ENCODE measurements around the gene PLEKHJ1. TPM values are rescaled to one million over a fixed set of nuclear protein-coding genes. Genes with fewer than 3 reads are reported as not detected.
"Not testable (repeated sequence)": the region's sequence is repeated elsewhere in the genome, so short reads cannot be mapped to it uniquely, and the experiment has no call there.

The PLEKHJ1 gene
- total and polyA plus RNA-seq, 5 donors, result 39.9 to 65.2 (median 46.3) TPM

DNA sequence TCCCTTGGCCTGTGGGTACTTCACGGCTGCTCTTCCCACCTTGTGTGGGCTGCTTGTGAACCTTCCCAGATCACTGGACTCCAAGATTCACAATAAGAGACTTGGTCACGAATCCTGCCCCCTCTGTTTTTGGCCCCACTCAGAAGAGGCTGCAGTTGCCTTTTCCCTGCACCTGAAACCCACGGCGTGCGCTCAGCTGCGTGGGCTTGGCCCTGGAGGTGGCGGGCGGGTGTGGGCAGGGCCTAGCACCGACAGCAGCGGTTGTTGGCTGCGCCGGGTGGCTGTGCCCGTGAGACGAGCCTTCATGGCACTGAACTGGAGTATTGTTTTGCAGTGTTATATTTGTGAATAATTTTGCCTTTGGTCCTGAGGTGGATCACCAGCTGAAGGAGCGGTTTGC, 33.8 kb downstream of the PLEKHJ1 start:
- intact Hi-C loops (cut with DNase I), result no loop called here

DNA sequence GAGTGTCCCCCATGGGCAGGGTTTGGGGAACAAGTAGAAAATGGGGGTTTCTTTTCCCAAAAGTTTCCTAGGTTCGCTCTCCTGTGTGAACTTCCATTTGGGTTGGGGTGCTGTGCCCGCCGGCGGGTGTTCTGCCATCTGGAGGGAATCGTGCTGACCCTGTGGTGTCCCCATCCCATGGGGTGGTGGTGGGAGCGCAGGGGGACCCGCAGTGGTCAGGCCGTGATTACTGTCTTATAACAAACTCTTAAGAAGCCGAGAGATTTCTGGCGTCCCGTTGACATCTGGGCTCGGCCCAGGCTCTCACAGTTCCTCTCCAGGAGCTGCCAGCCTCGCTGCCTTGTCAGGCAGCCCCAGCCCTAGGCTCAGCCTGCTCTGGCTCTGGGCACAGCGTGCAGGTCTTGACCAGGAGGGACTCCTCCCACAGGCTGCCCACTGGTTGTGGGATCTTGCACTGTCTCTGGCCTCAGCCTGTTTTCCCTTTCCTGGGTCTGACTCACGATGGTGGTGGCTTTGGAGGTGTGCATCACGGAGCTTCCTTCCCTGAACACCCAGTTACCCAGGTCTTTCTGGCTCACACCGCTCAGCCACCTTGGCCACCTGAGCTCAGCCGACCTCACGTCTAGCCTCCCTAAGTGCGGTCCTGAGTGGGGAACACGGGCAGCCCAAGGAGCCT, 34.5 kb downstream of the PLEKHJ1 start:
- ATAC-seq (no peak), DNase-seq (no peak)
- no peaks in the 10 kb centered on the region for H3K9me3 ChIP-seq (ENCODE audit: control insufficient read depth, low read length)
- H3K27ac ChIP-seq (ENCODE audit: low read length), result no peak overlapping the region
- no peak overlapping the region for H3K4me3 ChIP-seq (ENCODE audit: low read length)
- peaks cover 2% of the 10 kb centered on the region for H3K4me1 ChIP-seq (ENCODE audit: control insufficient read depth, insufficient read depth, low read length)
- no peaks in the 10 kb centered on the region for H3K27me3 ChIP-seq (ENCODE audit: control insufficient read depth, insufficient read depth)
- intact Hi-C loops (cut with DNase I), result no loop called here
- WGBS, result 93% methylated on average over 21 of the region's 21 CpGs

More for the DNA sequence above, 33.8 kb downstream of the PLEKHJ1 start:
- H3K4me1 ChIP-seq (ENCODE audit: control insufficient read depth, insufficient read depth, low read length), result peaks cover 2% of the 10 kb centered on the region
- H3K27me3 ChIP-seq (ENCODE audit: control insufficient read depth, insufficient read depth), result no peaks in the 10 kb centered on the region
- WGBS, result 94% methylated on average over 15 of the region's 15 CpGs
- ATAC-seq, result no peak
- H3K4me3 ChIP-seq (ENCODE audit: low read length), result no peak overlapping the region
- DNase-seq, result no peak
- no peaks in the 10 kb centered on the region for H3K9me3 ChIP-seq (ENCODE audit: control insufficient read depth, low read length)
- H3K27ac ChIP-seq (ENCODE audit: low read length), result no peak overlapping the region

DNA sequence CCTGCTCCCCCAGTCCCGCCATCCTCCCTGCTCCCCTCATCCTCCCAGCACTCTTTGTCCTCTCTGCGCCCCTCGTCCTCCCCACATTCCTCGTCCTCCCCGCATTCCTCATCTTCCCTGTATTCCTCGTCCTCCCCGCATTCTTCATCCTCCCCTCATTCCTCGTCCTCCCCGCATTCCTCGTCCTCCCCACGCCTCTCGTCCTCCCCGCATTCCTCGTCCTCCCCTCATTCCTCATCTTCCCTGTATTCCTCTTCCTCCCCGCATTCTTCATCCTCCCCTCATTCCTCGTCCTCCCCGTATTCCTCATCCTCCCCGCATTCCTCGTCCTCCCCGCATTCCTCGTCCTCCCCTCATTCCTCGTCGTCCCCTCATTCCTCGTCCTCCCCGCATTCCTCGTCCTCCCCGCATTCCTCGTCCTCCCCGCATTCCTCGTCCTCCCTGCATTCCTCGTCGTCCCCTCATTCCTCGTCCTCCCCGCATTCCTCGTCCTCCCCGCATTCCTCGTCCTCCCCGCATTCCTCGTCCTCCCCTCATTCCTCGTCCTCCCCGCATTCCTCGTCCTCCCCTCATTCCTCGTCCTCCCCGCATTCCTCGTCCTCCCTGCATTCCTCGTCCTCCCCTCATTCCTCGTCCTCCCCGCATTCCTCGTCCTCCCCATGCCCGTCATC, 35.4 kb downstream of the PLEKHJ1 start:
- H3K27ac ChIP-seq (ENCODE audit: low read length); ATAC-seq; intact Hi-C loops (cut with DNase I); H3K4me3 ChIP-seq (ENCODE audit: low read length); H3K27me3 ChIP-seq (ENCODE audit: control insufficient read depth, insufficient read depth); H3K4me1 ChIP-seq (ENCODE audit: control insufficient read depth, insufficient read depth, low read length); H3K9me3 ChIP-seq (ENCODE audit: control insufficient read depth, low read length); DNase-seq: not testable (repeated sequence)
- 96% methylated on average over 50 of the region's 50 CpGs for WGBS

DNA sequence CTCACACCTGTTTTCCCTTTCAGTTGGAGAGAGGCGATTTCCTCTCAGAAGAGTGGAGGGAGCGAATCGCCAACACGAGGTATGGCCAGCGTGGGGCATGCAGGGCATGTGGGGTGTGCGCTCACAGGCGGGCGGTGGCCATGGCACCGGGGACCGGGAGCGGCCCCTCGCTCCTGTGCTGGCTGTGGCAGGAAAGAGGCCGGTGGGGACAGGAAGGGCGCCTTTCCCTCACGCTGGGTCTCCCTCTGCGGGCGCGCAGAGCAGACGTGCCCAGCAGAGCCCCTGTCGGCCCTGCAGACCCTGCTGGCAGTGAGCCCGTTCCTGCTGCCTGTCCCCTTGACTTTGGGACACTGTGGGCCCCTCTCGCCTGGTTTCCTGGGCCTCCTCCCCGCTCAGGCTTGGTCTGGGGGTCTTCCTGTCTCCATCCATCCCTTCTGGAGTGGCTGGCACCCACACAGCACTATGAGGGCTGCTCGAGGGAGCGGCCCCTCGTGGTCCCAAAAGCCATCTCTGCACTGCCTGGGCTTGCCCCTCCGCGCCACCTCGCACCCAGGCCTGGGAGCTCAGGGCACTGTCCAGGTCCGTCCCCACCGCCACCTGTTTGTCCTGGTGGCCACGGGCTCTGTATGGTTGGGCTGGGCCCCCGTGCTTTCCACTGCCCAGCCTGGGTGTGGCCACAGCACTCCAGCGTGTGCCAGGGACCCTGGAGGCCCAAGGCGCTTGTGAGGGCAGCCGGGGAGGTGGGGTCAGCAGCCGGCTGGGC, 36.1 kb downstream of the PLEKHJ1 start:
- H3K4me1 ChIP-seq (ENCODE audit: control insufficient read depth, insufficient read depth, low read length), result peaks cover 2% of the 10 kb centered on the region
- H3K4me3 ChIP-seq (ENCODE audit: low read length), result no peak overlapping the region
- no peaks in the 10 kb centered on the region for H3K9me3 ChIP-seq (ENCODE audit: control insufficient read depth, low read length)
- ATAC-seq, result peak in 1 of 2 donors; percentile 3
- no peaks in the 10 kb centered on the region for H3K27me3 ChIP-seq (ENCODE audit: control insufficient read depth, insufficient read depth)
- intact Hi-C loops (cut with DNase I), result no loop called here
- no peak for DNase-seq
- 89% methylated on average over 37 of the region's 37 CpGs for WGBS
- H3K27ac ChIP-seq (ENCODE audit: low read length), result no peak overlapping the region

DNA sequence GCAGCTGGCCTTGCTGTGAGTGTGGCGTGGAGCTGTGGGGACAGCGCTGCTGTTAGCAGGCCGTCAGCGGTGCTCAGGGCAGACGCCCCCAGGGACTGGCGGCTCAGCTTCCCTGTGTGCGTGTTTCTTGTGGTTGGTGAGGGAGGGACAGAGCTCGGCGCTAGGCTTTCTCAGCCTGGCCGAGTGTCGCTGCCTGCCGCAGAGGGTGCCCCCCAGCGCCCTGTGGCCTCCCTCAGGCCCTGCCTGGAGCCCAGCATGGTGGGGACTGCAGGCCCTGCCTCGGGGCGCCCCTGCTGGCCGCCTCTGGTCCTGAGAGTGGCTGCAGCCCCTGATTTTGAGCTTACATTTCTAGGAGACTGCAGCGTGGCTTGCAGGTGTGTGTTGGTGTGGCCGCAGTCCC, 36.9 kb downstream of the PLEKHJ1 start:
- Histone ChIP-seq H3K9me3 (ENCODE audit: control insufficient read depth, low read length) (no peaks in the 10 kb centered on the region), H3K4me3 (ENCODE audit: low read length) (no peak overlapping the region), H3K4me1 (ENCODE audit: control insufficient read depth, insufficient read depth, low read length) (peaks cover 2% of the 10 kb centered on the region), H3K27ac (ENCODE audit: low read length) (no peak overlapping the region), H3K27me3 (ENCODE audit: control insufficient read depth, insufficient read depth) (no peaks in the 10 kb centered on the region)
- DNase-seq (no peak), ATAC-seq (peak in 1 of 2 donors; percentile 3)
- WGBS, result 73% methylated on average over 18 of the region's 18 CpGs
- intact Hi-C loops (cut with DNase I), result no loop called here

DNA sequence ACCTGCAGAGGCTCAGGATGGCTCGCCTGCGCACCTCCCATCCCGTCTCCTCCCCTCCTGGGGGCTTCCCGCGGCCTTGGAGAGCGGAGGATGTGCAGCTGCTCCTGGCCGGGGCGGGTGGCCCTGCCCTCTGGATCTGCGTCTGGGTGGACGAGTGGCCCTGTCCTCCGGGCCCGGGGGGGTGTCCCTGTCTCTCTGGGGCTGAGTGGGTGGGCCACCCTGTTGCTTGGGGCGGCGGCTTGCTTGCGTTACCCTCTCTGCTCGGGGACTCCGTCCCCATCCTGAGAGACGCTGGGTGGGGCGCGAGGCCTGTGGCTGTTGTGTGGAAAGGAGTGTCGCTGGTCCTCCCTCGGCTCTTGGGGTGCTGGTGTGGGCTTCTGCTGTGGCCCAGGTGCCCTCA, 37.8 kb downstream of the PLEKHJ1 start:
- WGBS, result 83% methylated on average over 22 of the region's 22 CpGs
- H3K9me3 ChIP-seq (ENCODE audit: control insufficient read depth, low read length), result no peaks in the 10 kb centered on the region
- H3K4me3 ChIP-seq (ENCODE audit: low read length), result no peak overlapping the region
- intact Hi-C loops (cut with DNase I), result no loop called here
- ATAC-seq (no peak), DNase-seq (no peak)
- H3K27ac ChIP-seq (ENCODE audit: low read length), result no peak overlapping the region
- H3K4me1 ChIP-seq (ENCODE audit: control insufficient read depth, insufficient read depth, low read length), result no peaks in the 10 kb centered on the region
- H3K27me3 ChIP-seq (ENCODE audit: control insufficient read depth, insufficient read depth), result no peaks in the 10 kb centered on the region

DNA sequence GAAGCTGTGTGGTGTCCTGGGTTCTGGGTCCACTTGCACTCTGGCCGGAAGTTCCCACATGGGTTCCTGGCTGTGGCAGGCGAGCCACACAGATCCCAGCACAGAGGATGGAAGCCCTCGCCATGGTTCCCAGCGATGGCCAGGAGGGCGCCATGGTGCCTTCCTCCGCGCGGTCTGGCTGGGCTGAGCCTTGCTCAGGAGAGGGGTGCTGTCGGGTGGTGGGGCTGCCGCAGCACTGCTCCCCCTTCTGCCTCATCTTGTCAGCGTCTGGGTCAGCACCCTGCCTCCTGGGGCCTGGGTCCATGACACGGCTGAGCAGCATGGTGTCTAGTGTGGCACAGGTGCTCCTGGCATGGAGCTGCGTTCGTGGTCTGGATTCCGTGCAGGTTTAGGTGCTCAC, 38.9 kb downstream of the PLEKHJ1 start:
- Histone ChIP-seq H3K4me3 (ENCODE audit: low read length) (no peak overlapping the region), H3K9me3 (ENCODE audit: control insufficient read depth, low read length) (no peaks in the 10 kb centered on the region), H3K4me1 (ENCODE audit: control insufficient read depth, insufficient read depth, low read length) (no peaks in the 10 kb centered on the region), H3K27me3 (ENCODE audit: control insufficient read depth, insufficient read depth) (no peaks in the 10 kb centered on the region), H3K27ac (ENCODE audit: low read length) (no peak overlapping the region)
- 94% methylated on average over 15 of the region's 15 CpGs for WGBS
- ATAC-seq, result no peak
- no peak for DNase-seq
- intact Hi-C loops (cut with DNase I), result no loop called here

DNA sequence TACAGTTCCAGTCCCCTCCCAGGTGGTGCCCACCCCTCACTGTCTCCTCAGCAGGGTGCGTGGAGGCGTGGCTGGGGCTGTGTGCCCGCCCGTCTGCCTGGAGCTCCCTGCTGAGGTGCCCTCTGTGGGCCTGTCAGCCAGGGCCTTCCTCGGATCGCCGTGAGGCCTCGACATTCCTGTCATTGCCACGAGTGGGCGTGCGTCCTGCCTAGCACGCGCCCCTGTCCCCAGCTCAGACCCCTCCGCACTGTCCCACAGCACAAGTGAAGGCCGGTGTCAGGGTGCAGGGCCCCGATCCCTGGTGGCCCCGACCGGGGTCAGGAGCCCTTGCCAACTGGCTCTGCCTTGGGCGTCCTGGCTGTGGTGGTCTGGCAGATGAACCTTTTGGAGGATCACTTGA, 40.2 kb downstream of the PLEKHJ1 start:
- no peaks in the 10 kb centered on the region for H3K27me3 ChIP-seq (ENCODE audit: control insufficient read depth, insufficient read depth)
- ATAC-seq, result no peak
- no peak overlapping the region for H3K4me3 ChIP-seq (ENCODE audit: low read length)
- H3K4me1 ChIP-seq (ENCODE audit: control insufficient read depth, insufficient read depth, low read length), result no peaks in the 10 kb centered on the region
- intact Hi-C loops (cut with DNase I), result no loop called here
- no peak overlapping the region for H3K27ac ChIP-seq (ENCODE audit: low read length)
- H3K9me3 ChIP-seq (ENCODE audit: control insufficient read depth, low read length), result no peaks in the 10 kb centered on the region
- DNase-seq, result no peak
- 94% methylated on average over 19 of the region's 19 CpGs for WGBS

DNA sequence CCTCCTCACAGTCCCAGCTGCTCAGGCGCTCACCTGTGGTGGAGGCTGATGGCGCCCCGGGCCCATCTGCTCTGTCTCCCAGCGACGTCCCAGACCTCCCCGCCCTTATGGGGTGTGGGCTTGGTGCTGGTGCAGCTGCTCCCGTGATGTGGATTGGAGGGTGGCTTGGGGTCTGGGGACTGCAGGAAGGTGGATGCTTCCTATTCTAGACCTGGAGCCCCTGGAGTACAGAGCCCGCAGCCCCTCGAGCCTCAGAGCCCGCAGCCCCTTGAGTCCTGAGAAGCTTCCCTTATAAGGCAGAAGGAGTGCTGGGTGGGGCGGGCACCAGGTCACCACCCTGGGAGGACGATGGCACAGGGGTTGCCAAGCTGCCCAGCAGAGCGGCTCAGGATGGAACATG, 40.8 kb downstream of the PLEKHJ1 start:
- intact Hi-C loops (cut with DNase I), result no loop called here

DNA sequence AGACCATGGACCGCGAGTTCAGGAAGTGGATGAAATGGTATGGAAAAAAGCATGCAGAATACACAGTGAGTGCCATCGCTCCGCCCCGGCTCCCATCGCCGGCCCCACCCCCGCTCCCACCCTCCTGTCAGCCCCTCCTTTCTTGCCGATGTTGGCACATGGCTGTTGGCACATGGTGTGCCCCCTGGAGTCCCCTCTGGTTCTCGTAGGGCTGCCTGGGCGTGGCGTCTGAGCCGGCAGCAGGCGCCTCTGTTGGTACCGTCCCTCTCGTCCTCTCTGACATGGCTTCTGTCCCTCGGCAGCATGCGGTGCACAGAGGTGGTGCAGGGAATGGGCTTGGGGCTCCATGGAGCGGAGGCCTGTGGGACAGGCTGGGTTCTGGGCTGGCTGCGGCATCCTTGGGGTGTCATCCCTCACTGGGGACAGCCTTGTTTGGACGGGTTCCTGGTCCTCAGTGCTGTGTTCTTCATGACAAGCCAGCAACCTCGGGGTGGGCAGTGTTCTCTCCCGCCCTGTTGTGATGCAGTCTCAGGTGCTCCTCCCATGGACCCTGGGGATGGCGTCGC, 41.5 kb downstream of the PLEKHJ1 start:
- Histone ChIP-seq H3K9me3 (ENCODE audit: control insufficient read depth, low read length) (no peaks in the 10 kb centered on the region), H3K4me1 (ENCODE audit: control insufficient read depth, insufficient read depth, low read length) (no peaks in the 10 kb centered on the region), H3K27ac (ENCODE audit: low read length) (no peak overlapping the region), H3K4me3 (ENCODE audit: low read length) (no peak overlapping the region), H3K27me3 (ENCODE audit: control insufficient read depth, insufficient read depth) (no peaks in the 10 kb centered on the region)
- ATAC-seq (peak; percentile 11 to 12), DNase-seq (peak in 1 of 3 donors; percentile 70)
- WGBS, result 80% methylated on average over 25 of the region's 25 CpGs
- intact Hi-C loops (cut with DNase I), result no loop called here

More for the DNA sequence above, 40.8 kb downstream of the PLEKHJ1 start:
- H3K27me3 ChIP-seq (ENCODE audit: control insufficient read depth, insufficient read depth), result no peaks in the 10 kb centered on the region
- no peak overlapping the region for H3K4me3 ChIP-seq (ENCODE audit: low read length)
- H3K4me1 ChIP-seq (ENCODE audit: control insufficient read depth, insufficient read depth, low read length), result no peaks in the 10 kb centered on the region
- no peak overlapping the region for H3K27ac ChIP-seq (ENCODE audit: low read length)
- ATAC-seq (no peak), DNase-seq (no peak)
- 95% methylated on average over 13 of the region's 13 CpGs for WGBS
- H3K9me3 ChIP-seq (ENCODE audit: control insufficient read depth, low read length), result no peaks in the 10 kb centered on the region

DNA sequence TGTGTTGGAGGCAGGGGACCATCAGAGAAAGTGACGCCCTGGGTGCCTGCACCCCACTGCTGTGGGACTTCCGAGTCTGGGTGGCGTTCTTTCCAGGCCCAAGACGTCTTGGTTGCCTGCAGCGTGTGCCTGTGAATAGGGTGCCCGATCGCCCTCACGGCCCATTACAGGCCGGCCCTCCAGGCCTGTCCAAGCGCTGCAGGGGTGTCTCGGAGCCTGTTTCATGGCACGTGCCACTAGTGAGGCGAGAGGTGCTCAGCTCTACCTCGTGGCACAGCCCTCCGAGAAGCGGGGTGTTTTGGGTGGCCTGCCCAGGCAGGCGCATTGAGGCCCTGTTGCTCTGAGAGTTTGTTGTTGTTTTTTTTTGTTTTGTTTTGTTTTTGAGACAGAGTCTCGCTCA, 42.3 kb downstream of the PLEKHJ1 start:
- H3K27ac ChIP-seq (ENCODE audit: low read length), result no peak overlapping the region
- intact Hi-C loops (cut with DNase I), result no loop called here
- H3K4me3 ChIP-seq (ENCODE audit: low read length), result no peak overlapping the region
- H3K27me3 ChIP-seq (ENCODE audit: control insufficient read depth, insufficient read depth), result no peaks in the 10 kb centered on the region
- H3K4me1 ChIP-seq (ENCODE audit: control insufficient read depth, insufficient read depth, low read length), result peaks cover 7% of the 10 kb centered on the region
- no peaks in the 10 kb centered on the region for H3K9me3 ChIP-seq (ENCODE audit: control insufficient read depth, low read length)
- ATAC-seq (no peak), DNase-seq (no peak)
- WGBS, result 94% methylated on average over 18 of the region's 18 CpGs

All from right cardiac atrium (tissue), 5 donors.